ENCODE results near the gene DHRS3.

The DHRS3 gene

DNA sequence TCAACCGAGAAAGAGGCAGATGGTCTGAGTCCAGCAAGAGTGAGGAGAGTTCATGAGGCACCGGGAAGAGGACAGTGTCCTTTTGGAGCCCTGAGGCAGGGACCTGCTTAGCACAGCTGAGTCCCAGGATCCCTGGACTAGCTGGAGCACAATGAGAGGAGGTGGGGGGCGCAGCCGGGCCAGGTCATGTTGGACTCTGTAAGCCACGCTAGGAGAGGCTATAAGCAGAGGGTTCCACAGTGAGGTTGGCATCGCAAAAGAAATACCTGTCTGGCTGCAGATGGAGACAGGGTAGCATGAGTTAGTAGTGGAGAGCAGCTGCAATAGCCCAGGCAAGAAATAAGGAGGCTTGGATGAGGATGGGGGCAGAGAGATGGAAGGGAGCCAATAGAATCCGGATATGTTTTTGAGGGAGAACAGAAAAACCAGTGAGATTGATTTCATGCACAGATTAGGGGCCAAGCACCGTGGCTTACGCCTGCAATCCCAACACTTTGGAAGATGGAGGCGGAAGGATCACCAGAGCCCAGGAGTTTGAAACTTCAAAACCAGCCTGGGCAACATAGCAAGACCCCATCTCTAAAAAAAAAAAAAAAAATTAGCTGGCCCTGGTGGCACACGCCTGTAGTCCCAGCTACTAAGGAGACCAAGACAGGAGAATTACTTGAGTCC, 98.2 kb downstream of the DHRS3 start:
- Histone ChIP-seq H3K4me3 (ENCODE audit: low read depth, low read length) (no peak overlapping the region), H3K9me3 (ENCODE audit: control insufficient read depth, low read length) (no peaks in the 10 kb centered on the region), H3K27ac (no peak overlapping the region), H3K4me1 (no peaks in the 10 kb centered on the region), H3K9ac (no peak overlapping the region), H3K36me3 (ENCODE audit: control insufficient read depth, insufficient read depth, low read length) (no peaks in the 10 kb centered on the region), H3K27me3 (ENCODE audit: control insufficient read depth, insufficient read depth, low read length) (no peaks in the 10 kb centered on the region), H2AFZ (no peak overlapping the region), H3K4me2 (ENCODE audit: low read length) (no peak overlapping the region), H3K79me2 (no peaks in the 10 kb centered on the region)
- TF ChIP-seq, protein P1, sequence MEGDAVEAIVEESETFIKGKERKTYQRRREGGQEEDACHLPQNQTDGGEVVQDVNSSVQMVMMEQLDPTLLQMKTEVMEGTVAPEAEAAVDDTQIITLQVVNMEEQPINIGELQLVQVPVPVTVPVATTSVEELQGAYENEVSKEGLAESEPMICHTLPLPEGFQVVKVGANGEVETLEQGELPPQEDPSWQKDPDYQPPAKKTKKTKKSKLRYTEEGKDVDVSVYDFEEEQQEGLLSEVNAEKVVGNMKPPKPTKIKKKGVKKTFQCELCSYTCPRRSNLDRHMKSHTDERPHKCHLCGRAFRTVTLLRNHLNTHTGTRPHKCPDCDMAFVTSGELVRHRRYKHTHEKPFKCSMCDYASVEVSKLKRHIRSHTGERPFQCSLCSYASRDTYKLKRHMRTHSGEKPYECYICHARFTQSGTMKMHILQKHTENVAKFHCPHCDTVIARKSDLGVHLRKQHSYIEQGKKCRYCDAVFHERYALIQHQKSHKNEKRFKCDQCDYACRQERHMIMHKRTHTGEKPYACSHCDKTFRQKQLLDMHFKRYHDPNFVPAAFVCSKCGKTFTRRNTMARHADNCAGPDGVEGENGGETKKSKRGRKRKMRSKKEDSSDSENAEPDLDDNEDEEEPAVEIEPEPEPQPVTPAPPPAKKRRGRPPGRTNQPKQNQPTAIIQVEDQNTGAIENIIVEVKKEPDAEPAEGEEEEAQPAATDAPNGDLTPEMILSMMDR (IDR thresholded peaks at IDR 0.05) = no peak

DNA sequence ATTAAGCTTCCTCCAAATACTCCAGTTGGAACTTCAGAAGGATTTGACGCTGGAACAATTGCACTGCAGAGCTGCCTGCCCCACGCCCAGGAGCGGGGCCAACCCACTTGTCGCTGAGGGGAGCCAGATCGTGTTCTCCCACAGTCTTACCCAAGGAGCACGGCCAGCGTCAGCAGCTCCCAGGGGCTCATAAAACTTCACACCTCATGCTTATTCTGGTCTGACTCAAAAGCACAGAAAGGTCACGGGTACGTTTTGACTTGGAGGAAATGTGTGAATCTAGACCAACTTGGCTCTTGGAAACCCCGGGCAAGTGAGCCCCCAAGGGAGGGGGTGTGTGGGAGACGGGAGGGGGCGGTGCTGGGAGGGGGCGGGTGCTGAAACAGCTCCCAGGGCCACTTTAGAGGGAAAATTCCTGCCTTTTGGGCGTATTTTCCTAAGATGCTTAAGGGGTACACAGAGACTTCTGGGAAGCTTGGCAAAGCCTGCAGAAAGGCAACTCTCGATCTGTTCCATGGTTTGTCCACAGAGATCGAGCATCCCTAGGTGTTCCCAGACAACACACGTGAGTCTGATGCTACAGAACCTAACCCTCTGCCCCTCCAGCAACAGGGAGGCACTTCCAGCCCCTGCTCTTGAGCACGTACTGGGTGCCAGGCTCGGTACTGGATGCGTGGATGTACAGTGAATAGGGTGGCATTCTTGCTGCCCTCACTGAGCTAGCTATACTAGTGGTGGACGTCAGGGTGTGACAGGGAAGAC, 98.9 kb downstream of the DHRS3 start:
- Histone ChIP-seq H3K36me3 (ENCODE audit: control insufficient read depth, insufficient read depth, low read length) (no peaks in the 10 kb centered on the region), H3K27ac (no peak overlapping the region), H3K79me2 (no peaks in the 10 kb centered on the region), H3K9me3 (ENCODE audit: control insufficient read depth, low read length) (no peaks in the 10 kb centered on the region), H2AFZ (no peak overlapping the region), H3K27me3 (ENCODE audit: control insufficient read depth, insufficient read depth, low read length) (no peaks in the 10 kb centered on the region), H3K4me2 (ENCODE audit: low read length) (no peak overlapping the region), H3K9ac (no peak overlapping the region), H3K4me1 (no peaks in the 10 kb centered on the region), H3K4me3 (ENCODE audit: low read depth, low read length) (no peak overlapping the region)
- TF ChIP-seq, protein P1 (IDR thresholded peaks at IDR 0.05) = no peak
